Neural progenitor cell (in vitro differentiated cells): ENCODE results near the gene NCF4. TPM values are rescaled to one million over a fixed set of nuclear protein-coding genes. Genes with fewer than 3 reads are reported as not detected.

Source experiments
- DNase-seq: peaks from one replicate; pipeline ENCODE4 v3.0.0-alpha.2; 2016; ENCODE audit warnings: low spot score
- H2AFZ ChIP-seq: fragments of 200-600 bp; sonication (generic); replicated peaks from 2 replicates; pipeline ENCODE4 v1.6.1; 2016; ENCODE audit warnings: antibody characterized with exemption
- H3F3A ChIP-seq: fragments of 200-600 bp; sonication (generic); 2 replicates; pipeline ENCODE4 v1.6.1; 2016; ENCODE audit warnings: antibody characterized with exemption, low read depth
- H3K27ac ChIP-seq: fragments of 200-600 bp; sonication (generic); 2 replicates; pipeline ENCODE4 v1.5.1; 2016; ENCODE audit warnings: mild to moderate bottlenecking
- H3K27me3 ChIP-seq: fragments of 200-600 bp; sonication (generic); 2 replicates; pipeline ENCODE4 v1.6.1; 2016; ENCODE audit warnings: mild to moderate bottlenecking, moderate library complexity
- H3K36me3 ChIP-seq: fragments of 200-600 bp; sonication (generic); 2 replicates; pipeline ENCODE4 v1.5.1; 2016
- H3K4me1 ChIP-seq: fragments of 200-600 bp; sonication (generic); 2 replicates; pipeline ENCODE4 v1.6.1; 2016; ENCODE audit warnings: mixed run types
- H3K4me2 ChIP-seq: fragments of 200-600 bp; sonication (generic); 2 replicates; pipeline ENCODE4 v1.6.1; 2016
- H3K4me3 ChIP-seq: fragments of 200-600 bp; sonication (generic); 2 replicates; pipeline ENCODE4 v1.5.1; 2016
- H3K79me2 ChIP-seq: fragments of 200-600 bp; sonication (generic); 2 replicates; pipeline ENCODE4 v1.6.1; 2016; ENCODE audit warnings: low read depth
- H3K9ac ChIP-seq: fragments of 200-600 bp; sonication (generic); 2 replicates; pipeline ENCODE4 v1.6.1; 2016
- H3K9me3 ChIP-seq: fragments of 200-600 bp; sonication (generic); 2 replicates; pipeline ENCODE4 v1.5.1; 2016; ENCODE audit warnings: low read depth
- H4K20me1 ChIP-seq: fragments of 200-600 bp; sonication (generic); 2 replicates; pipeline ENCODE4 v1.6.1; 2016; ENCODE audit warnings: low read depth
- H3K27ac Mint-ChIP-seq: 3 replicates; pipeline ENCODE4 v1.8.0; 2021; ENCODE audit warnings: mixed read lengths
- H3K27me3 Mint-ChIP-seq: 2 replicates; pipeline ENCODE4 v1.8.0; 2022; ENCODE audit warnings: low read depth, mild to moderate bottlenecking, inconsistent platforms, moderate library complexity, mixed read lengths; ENCODE audit not compliant: insufficient read depth
- H3K36me3 Mint-ChIP-seq: 3 replicates; pipeline ENCODE4 v1.8.0; 2021; ENCODE audit warnings: mixed read lengths
- H3K4me1 Mint-ChIP-seq: 3 replicates; pipeline ENCODE4 v1.8.0; 2021; ENCODE audit warnings: mixed read lengths
- H3K4me3 Mint-ChIP-seq: 3 replicates; pipeline ENCODE4 v1.8.0; 2021; ENCODE audit warnings: mild to moderate bottlenecking, moderate library complexity, mixed read lengths
- H3K9me3 Mint-ChIP-seq: 3 replicates; pipeline ENCODE4 v1.8.0; 2020; ENCODE audit warnings: mixed read lengths
- CTCF ChIP-seq: fragments of 200-600 bp; sonication (generic); IDR thresholded peaks from 2 replicates; pipeline ENCODE4 v1.5.1; 2017; ENCODE audit warnings: antibody characterized with exemption, mild to moderate bottlenecking
- EZH2 ChIP-seq: fragments of 200-600 bp; sonication (generic); IDR thresholded peaks from 2 replicates; pipeline ENCODE4 v1.6.1; 2017; ENCODE audit warnings: antibody characterized with exemption, mild to moderate bottlenecking, moderate library complexity
- EZH2phosphoT487 ChIP-seq: fragments of 200-600 bp; sonication (generic); IDR thresholded peaks from 2 replicates; pipeline ENCODE4 v1.6.1; 2017; ENCODE audit warnings: antibody characterized with exemption
- total RNA-seq: library from RNA; depleted of rRNA; stranded (reverse); fragments of >200 nt; gene quantifications from 2 replicates; pipeline ENCODE4 v1.2.3, GENCODE V29; 2015; ENCODE audit warnings: low replicate concordance

NCF4 gene
- total RNA-seq, 1 donor from 2014 or later = not detected

GRCh38 chr22:36910461-36910860, 49.7 kb downstream of the NCF4 start:
- H4K20me1 ChIP-seq = no peaks in the 10 kb centered on the region
- H3K4me3 ChIP-seq = no peak overlapping the region
- no peaks in the 10 kb centered on the region for H3F3A ChIP-seq
- peaks cover 31% of the 10 kb centered on the region for H3K27me3 ChIP-seq
- H3K9me3 Mint-ChIP-seq = no peaks in the 10 kb centered on the region
- H3K36me3 Mint-ChIP-seq = no peaks in the 10 kb centered on the region
- no peak overlapping the region for H3K9ac ChIP-seq
- peaks cover 13% of the 10 kb centered on the region for H3K4me1 ChIP-seq
- H3K27me3 Mint-ChIP-seq = peaks cover 5% of the 10 kb centered on the region
- H3K4me3 Mint-ChIP-seq = no peak overlapping the region
- H3K4me2 ChIP-seq = no peak overlapping the region
- DNase-seq = no peak
- H3K4me1 Mint-ChIP-seq = peaks cover 12% of the 10 kb centered on the region
- no peaks in the 10 kb centered on the region for H3K79me2 ChIP-seq
- H3K36me3 ChIP-seq = no peaks in the 10 kb centered on the region
- no peak overlapping the region for H3K27ac ChIP-seq
- H3K9me3 ChIP-seq = no peaks in the 10 kb centered on the region
- no peak overlapping the region for H3K27ac Mint-ChIP-seq
- no peak overlapping the region for H2AFZ ChIP-seq
- TF ChIP-seq CTCF = no peak
- TF ChIP-seq EZH2phosphoT487 = no peak
- no peak for TF ChIP-seq EZH2

GRCh38 chr22:36911887-36912661, 51.3 kb downstream of the NCF4 start:
- no peak overlapping the region for H3K4me3 Mint-ChIP-seq
- no peak overlapping the region for H3K27ac ChIP-seq

GRCh38 chr22:36912694-36913426, 52.1 kb downstream of the NCF4 start:
- Histone ChIP-seq H3K4me3 (no peak overlapping the region), H3K79me2 (no peaks in the 10 kb centered on the region), H3F3A (no peaks in the 10 kb centered on the region), H3K27me3 (peaks cover 37% of the 10 kb centered on the region), H4K20me1 (no peaks in the 10 kb centered on the region), H3K36me3 (no peaks in the 10 kb centered on the region), H3K4me2 (no peak overlapping the region), H2AFZ (peak overlapping the region; percentile 38), H3K9ac (no peak overlapping the region), H3K4me1 (peaks cover 13% of the 10 kb centered on the region), H3K27ac (no peak overlapping the region), H3K9me3 (no peaks in the 10 kb centered on the region)
- Mint-ChIP-seq H3K27me3 (peaks cover 7% of the 10 kb centered on the region), H3K9me3 (no peaks in the 10 kb centered on the region), H3K4me3 (no peak overlapping the region), H3K36me3 (no peaks in the 10 kb centered on the region), H3K27ac (no peak overlapping the region), H3K4me1 (peaks cover 12% of the 10 kb centered on the region)
- no peak for TF ChIP-seq EZH2
- DNase-seq = no peak

More at GRCh38 chr22:36911887-36912661, 51.3 kb downstream of the NCF4 start:
- peaks cover 12% of the 10 kb centered on the region for H3K4me1 Mint-ChIP-seq
- H3K4me2 ChIP-seq = peak overlapping the region; percentile 39
- H3K9me3 ChIP-seq = no peaks in the 10 kb centered on the region
- peaks cover 37% of the 10 kb centered on the region for H3K27me3 ChIP-seq
- no peak overlapping the region for H3K9ac ChIP-seq
- TF ChIP-seq EZH2phosphoT487 = no peak
- TF ChIP-seq CTCF = no peak
- no peak for TF ChIP-seq EZH2
- H3K4me3 ChIP-seq = no peak overlapping the region
- H3K9me3 Mint-ChIP-seq = no peaks in the 10 kb centered on the region
- no peaks in the 10 kb centered on the region for H3F3A ChIP-seq
- H3K79me2 ChIP-seq = no peaks in the 10 kb centered on the region
- H4K20me1 ChIP-seq = no peaks in the 10 kb centered on the region
- H3K4me1 ChIP-seq = peaks cover 13% of the 10 kb centered on the region
- no peak for DNase-seq
- H3K36me3 ChIP-seq = no peaks in the 10 kb centered on the region
- H3K36me3 Mint-ChIP-seq = no peaks in the 10 kb centered on the region
- peak overlapping the region; percentile 38 for H2AFZ ChIP-seq
- H3K27me3 Mint-ChIP-seq = peaks cover 4% of the 10 kb centered on the region
- no peak overlapping the region for H3K27ac Mint-ChIP-seq
